Stimulated activated CD4-positive, alpha-beta T cell treated with anti-CD3 and anti-CD28 coated beads, Interleukin-15, amount 100 ng/mL, for 48 hours (primary cell): ENCODE results near the gene SNIP1.
"Not testable (repeated sequence)": the region's sequence is repeated elsewhere in the genome, so short reads cannot be mapped to it uniquely, and the experiment has no call there.

Experiments used
- DNase-seq, 2 donors: peaks; one replicate each; pipeline ENCODE4 v3.0.0-alpha.2; 2020; ENCODE audit warnings: low read depth in 2 of 2

Gene SNIP1

GRCh38 chr1:37559080-37559479, 5.0 kb upstream of the SNIP1 start:
- no peak for DNase-seq

GRCh38 chr1:37558411-37558810, 4.3 kb upstream of the SNIP1 start:
- no peak for DNase-seq

GRCh38 chr1:37557402-37557801, 3.3 kb upstream of the SNIP1 start:
- no peak for DNase-seq

DNA sequence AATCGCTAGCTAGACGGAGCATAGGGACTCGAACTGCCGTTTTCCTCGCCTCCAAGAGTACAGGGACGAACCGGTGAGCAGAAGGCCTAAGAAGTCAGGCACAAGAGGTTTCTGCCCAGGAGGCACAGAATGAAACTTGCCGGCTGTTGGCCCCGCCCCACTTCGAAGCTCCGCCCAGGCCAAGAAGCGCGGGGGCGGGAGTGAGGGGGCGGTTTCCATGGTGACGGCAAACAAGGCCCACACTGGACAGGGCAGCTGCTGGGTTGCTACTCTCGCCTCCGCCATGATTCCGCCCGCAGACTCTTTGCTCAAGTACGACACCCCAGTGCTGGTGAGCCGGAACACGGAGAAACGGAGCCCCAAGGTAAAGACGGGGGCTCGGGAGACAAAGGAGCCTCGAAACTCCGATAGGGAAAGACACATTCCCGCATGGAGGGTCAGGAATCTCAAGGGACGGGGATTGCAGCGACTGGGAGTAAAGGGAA, 2.7 kb upstream of the SNIP1 start, which contains the start of gene DNALI1:
Gene DNALI1 (plus strand): TSS at position 229 of the 485 bp plus-strand sequence. CDS start 55 bp downstream, at position 284.
- DNase-seq, result no peak

DNA sequence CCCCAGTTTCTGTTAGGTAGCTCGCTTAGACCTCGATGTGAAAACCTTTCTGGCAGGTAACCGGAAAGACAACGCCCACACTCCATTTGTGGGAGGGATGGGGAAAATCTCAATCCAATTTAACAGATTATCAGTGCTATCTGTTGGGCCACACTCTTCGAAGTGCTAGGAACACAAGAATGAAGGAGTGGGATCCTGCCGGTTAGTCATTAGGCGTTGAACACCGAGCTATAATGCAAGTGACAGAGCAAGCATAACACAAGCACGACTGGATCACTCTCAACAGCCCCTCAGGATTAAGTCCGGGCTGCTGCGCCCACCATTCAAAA, 531 bp downstream of the SNIP1 start:
- DNase-seq, result no peak

- DNase-seq, result no peak
Observed at GRCh38 chr1:37549341-37549740, 4.8 kb downstream of the SNIP1 start.

GRCh38 chr1:37545019-37545418, 9.1 kb downstream of the SNIP1 start:
- DNase-seq, result no peak

- DNase-seq, result no peak
Observed at GRCh38 chr1:37544530-37544929, 9.6 kb downstream of the SNIP1 start.

GRCh38 chr1:37540036-37540785, 13.9 kb downstream of the SNIP1 start:
- DNase-seq, result no peak

- DNase-seq, result not testable (repeated sequence)
Observed at GRCh38 chr1:37539154-37539553, 14.9 kb downstream of the SNIP1 start.

- no peak for DNase-seq
Observed at GRCh38 chr1:37537378-37537777, 16.7 kb downstream of the SNIP1 start.

DNA sequence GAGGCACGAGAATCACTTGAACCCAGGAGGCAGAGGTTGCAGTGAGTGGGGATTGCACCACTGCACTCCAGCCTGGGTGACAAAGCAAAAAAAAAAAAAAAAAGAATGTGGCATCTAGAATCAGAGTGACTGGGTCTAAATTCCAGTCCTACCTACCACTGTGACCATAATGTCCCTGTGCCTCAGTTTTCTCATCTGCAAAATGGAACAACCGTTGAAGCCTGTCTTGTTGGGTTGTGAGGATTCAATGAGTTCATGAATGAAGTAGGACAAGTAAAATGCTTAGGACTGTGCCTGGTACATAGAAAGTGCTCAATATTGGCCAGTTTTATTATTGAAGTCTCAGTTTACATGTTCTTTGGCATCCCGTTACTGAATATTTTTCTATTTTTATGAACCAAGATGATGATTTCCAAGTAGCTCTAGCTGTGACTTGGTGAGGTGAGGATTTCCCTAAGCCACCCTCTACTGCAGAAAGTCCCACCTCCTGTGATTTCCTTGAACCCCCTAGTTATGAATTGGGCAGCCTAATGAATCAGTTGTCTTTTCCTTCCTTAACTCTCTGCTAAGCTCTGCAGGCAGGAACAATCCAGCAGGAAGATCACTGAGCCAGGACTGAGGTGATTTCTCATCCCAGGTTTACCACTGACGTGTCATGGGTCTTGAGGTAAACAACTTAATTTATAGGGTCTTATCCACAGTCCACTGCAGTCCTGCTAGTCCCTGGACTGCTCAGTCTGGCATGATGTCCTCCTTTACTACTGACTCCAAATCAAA, 20.6 kb downstream of the SNIP1 start:
- no peak for DNase-seq

DNA sequence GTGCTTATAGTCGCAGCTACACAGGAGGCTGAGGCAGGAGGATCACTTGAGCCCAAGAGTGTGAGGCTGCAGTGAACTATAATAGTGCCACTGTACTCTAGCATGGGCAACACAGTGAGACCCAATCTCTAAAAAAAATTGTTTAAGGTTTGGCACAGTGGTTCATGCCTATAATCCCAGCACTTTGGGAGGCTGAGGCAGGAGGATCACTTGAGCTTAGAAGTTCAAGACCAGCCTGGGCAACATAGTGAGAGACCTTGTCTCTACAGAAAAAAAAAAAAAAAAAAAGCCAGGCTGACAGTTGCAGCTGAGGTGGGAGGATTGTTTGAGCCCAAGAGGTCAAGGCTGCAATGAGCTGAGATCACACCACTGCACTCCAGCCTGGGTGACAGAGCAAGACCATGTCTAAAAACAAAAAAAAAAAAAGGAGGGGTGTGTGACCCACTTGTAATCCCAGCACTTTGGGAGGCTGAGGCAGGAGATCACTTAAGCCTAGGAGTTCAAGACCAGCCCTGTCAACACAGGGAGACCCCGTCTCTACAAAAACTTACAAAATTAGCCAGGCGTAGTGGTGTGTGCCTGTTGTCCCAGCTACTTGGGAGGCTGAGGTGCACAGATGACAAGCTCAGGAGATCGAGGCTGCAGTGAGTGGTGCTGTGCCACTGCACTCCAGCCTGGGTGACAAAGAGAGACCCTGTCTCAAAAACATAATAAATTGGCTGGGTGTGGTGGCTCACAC, 21.5 kb downstream of the SNIP1 start:
- DNase-seq, result not testable (repeated sequence)

- not testable (repeated sequence) for DNase-seq
Observed at GRCh38 chr1:37529888-37530287, 24.2 kb downstream of the SNIP1 start.

DNA sequence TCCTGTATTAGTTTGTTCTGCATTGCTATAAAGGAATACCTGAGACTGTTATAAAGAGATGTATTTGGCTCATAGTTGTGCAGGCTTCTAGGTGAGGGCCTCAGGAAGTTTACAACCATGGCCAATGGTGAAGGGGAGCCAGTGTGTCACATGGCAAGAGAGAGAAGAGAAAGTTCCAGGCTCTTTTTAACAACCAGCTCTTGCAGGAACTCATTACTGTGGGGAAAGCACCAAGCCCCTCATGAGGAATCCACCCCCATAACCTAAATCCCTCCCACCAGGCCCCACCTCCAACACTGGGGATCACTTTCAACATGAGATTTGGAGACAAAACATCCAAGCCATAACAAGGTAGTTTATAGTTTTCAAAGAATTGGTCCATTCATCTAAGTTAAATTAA, 34.5 kb downstream of the SNIP1 start:
- DNase-seq, result no peak

DNA sequence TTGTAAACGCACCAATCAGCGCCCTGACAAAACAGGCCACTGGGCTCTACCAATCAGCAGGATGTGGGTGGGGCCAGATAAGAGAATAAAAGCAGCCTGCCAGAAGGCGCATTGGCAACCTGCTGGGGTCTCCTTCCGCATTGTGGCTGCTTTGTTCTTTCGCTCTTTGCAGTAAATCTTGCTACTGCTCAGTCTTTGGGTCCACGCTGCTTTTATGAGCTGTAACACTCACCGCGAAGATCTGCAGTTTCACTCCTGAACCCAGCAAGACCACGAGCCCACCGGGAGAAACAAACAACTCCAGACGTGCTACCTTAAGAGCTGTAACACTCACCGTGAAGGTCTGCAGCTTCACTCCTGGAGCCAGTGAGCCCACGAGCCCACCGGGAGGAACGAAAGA, 35.2 kb downstream of the SNIP1 start:
- DNase-seq, result peak in 1 of 2 donors; percentile 20

DNA sequence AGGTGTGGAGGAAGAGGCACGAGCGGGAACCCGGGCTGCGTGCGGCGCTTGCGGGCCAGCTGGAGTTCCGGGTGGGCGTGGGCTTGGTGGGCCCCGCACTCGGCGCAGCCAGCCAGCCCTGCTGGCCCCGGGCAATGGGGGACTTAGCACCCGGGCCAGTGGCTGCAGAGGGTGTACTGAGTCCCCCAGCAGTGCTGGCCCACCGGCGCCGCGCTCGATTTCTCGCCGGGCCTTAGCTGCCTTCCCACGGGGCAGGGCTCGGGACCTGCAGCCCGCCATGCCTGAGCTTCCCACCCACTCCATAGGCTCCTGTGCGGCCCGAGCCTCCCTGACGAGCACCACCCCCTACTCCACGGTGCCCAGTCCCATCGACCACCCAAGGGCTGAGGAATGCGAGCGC, 35.9 kb downstream of the SNIP1 start:
- DNase-seq, result not testable (repeated sequence)

- no peak for DNase-seq
Observed at GRCh38 chr1:37517569-37517968, 36.5 kb downstream of the SNIP1 start.

GRCh38 chr1:37515185-37516034, 38.7 kb downstream of the SNIP1 start:
- DNase-seq, result no peak

- peak; percentile 61 to 71 for DNase-seq
Observed at GRCh38 chr1:37514350-37515184, 39.5 kb downstream of the SNIP1 start, which contains the start of gene MEAF6. Gene MEAF6 (minus strand): TSS chr1:37514766. CDS start chr1:37514746, 20 bp downstream.
